ENCODE data around the gene ACAP2. TPM values are rescaled to one million over a fixed set of nuclear protein-coding genes. Genes with fewer than 3 reads are reported as not detected.

The ACAP2 gene
- total and polyA plus RNA-seq, 2 experiments from 2014 or later = 27.0 to 47.4 TPM

GRCh38 chr3:195388380-195388779, 54.4 kb downstream of the ACAP2 start:
- H3K79me2 ChIP-seq = peaks cover 20% of the 10 kb centered on the region
- H3K27ac ChIP-seq = no peak overlapping the region
- no peaks in the 10 kb centered on the region for H3K9me3 ChIP-seq (ENCODE audit: low read depth)
- H3K4me3 ChIP-seq = no peak overlapping the region
- no peaks in the 10 kb centered on the region for H3K4me1 ChIP-seq (ENCODE audit: insufficient read depth)
- WGBS (ENCODE audit: low lambda C conversion rate, missing lambda C conversion rate) = 69% methylated on average over 2 of the region's 2 CpGs
- no peaks in the 10 kb centered on the region for H3K27me3 ChIP-seq
- peak; percentile 26 for DNase-seq (ENCODE audit: low spot score)
- no peaks in the 10 kb centered on the region for H3K9me2 ChIP-seq (replicated peaks; ENCODE audit: insufficient read depth)
- no peak overlapping the region for H3K4me2 ChIP-seq
- TF ChIP-seq CTCF (IDR thresholded peaks at IDR 0.05; ENCODE audit: poor library complexity) = no peak
- TF ChIP-seq EZH2 (IDR thresholded peaks at IDR 0.05; ENCODE audit: borderline replicate concordance) = no peak
- TF ChIP-seq EZH2phosphoT487 (IDR thresholded peaks at IDR 0.05; ENCODE audit: low read depth, severe bottlenecking, unreplicated experiment) = no peak
- H2AFZ ChIP-seq = no peak overlapping the region
- H4K20me1 ChIP-seq (ENCODE audit: insufficient read depth, poor library complexity, severe bottlenecking) = no peaks in the 10 kb centered on the region
- H3K36me3 ChIP-seq (replicated peaks; ENCODE audit: insufficient read depth, low read depth) = no peaks in the 10 kb centered on the region

GRCh38 chr3:195386739-195387138, 56.1 kb downstream of the ACAP2 start:
- H3K36me3 ChIP-seq (replicated peaks; ENCODE audit: insufficient read depth, low read depth) = no peaks in the 10 kb centered on the region
- peaks cover 7% of the 10 kb centered on the region for H3K79me2 ChIP-seq
- H3K4me3 ChIP-seq = no peak overlapping the region
- H4K20me1 ChIP-seq (ENCODE audit: insufficient read depth, poor library complexity, severe bottlenecking) = no peaks in the 10 kb centered on the region
- no peak overlapping the region for H3K4me2 ChIP-seq
- TF ChIP-seq EZH2 (IDR thresholded peaks at IDR 0.05; ENCODE audit: borderline replicate concordance) (no peak), EZH2phosphoT487 (IDR thresholded peaks at IDR 0.05; ENCODE audit: low read depth, severe bottlenecking, unreplicated experiment) (no peak), CTCF (IDR thresholded peaks at IDR 0.05; ENCODE audit: poor library complexity) (no peak)
- H3K4me1 ChIP-seq (ENCODE audit: insufficient read depth) = no peaks in the 10 kb centered on the region
- H3K27me3 ChIP-seq = no peaks in the 10 kb centered on the region
- WGBS (ENCODE audit: low lambda C conversion rate, missing lambda C conversion rate) = 93% methylated on average over 3 of the region's 3 CpGs
- no peak for DNase-seq (ENCODE audit: low spot score)
- no peak overlapping the region for H2AFZ ChIP-seq
- H3K27ac ChIP-seq = no peak overlapping the region
- H3K9me2 ChIP-seq (replicated peaks; ENCODE audit: insufficient read depth) = no peaks in the 10 kb centered on the region
- H3K9me3 ChIP-seq (ENCODE audit: low read depth) = no peaks in the 10 kb centered on the region

DNA sequence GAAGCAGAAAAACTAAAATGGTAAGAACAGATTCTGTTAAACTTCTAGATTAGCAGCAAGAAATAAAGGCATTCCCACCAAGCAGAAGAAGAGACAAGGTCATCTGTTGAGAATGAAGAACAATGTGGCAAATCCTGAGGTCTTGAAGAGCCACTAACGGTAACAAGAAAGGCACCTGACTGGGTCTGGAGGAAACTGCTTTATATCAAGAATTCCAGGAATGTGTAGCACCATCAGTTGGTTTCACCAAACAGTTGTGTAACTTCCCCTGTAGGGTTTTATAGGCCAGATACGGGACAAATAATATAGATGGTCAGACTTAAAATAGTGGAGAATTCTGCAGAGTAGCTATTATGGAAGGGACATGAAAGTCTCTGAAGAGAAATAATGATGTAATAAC, 57.3 kb downstream of the ACAP2 start:
- H3K27me3 ChIP-seq = no peaks in the 10 kb centered on the region
- no peak overlapping the region for H2AFZ ChIP-seq
- no peak overlapping the region for H3K4me2 ChIP-seq
- WGBS (ENCODE audit: low lambda C conversion rate, missing lambda C conversion rate) = 44% methylated on average over 2 of the region's 2 CpGs
- DNase-seq (ENCODE audit: low spot score) = no peak
- no peak overlapping the region for H3K4me3 ChIP-seq
- H3K9me3 ChIP-seq (ENCODE audit: low read depth) = no peaks in the 10 kb centered on the region
- H4K20me1 ChIP-seq (ENCODE audit: insufficient read depth, poor library complexity, severe bottlenecking) = no peaks in the 10 kb centered on the region
- peaks cover 5% of the 10 kb centered on the region for H3K79me2 ChIP-seq
- H3K36me3 ChIP-seq (replicated peaks; ENCODE audit: insufficient read depth, low read depth) = no peaks in the 10 kb centered on the region
- H3K9me2 ChIP-seq (replicated peaks; ENCODE audit: insufficient read depth) = no peaks in the 10 kb centered on the region
- no peak overlapping the region for H3K27ac ChIP-seq
- no peaks in the 10 kb centered on the region for H3K4me1 ChIP-seq (ENCODE audit: insufficient read depth)
- TF ChIP-seq EZH2 (IDR thresholded peaks at IDR 0.05; ENCODE audit: borderline replicate concordance) = no peak
- no peak for TF ChIP-seq CTCF (IDR thresholded peaks at IDR 0.05; ENCODE audit: poor library complexity)
- TF ChIP-seq EZH2phosphoT487 (IDR thresholded peaks at IDR 0.05; ENCODE audit: low read depth, severe bottlenecking, unreplicated experiment) = no peak

DNA sequence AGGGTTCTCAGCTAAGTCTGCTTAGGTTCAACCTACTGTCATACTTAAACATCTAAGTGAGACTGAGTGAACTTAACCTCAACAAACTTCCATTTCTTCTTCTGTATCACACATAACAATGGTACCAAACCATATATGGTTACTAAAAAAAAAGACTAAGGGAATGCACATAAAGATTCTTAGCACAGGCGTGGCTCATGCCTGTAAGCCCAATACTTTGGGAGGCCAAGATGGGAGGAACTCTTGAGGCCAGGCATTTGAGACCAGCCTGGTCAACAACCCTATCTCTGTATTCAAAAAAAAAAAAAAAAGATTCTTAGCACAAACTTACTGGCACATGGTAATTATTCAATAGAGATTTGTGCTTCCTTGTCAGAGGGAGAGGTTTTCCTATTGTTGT, 57.9 kb downstream of the ACAP2 start:
- no peak for DNase-seq (ENCODE audit: low spot score)
- no peaks in the 10 kb centered on the region for H4K20me1 ChIP-seq (ENCODE audit: insufficient read depth, poor library complexity, severe bottlenecking)
- H3K27me3 ChIP-seq = no peaks in the 10 kb centered on the region
- no peak for TF ChIP-seq EZH2 (IDR thresholded peaks at IDR 0.05; ENCODE audit: borderline replicate concordance)
- TF ChIP-seq CTCF (IDR thresholded peaks at IDR 0.05; ENCODE audit: poor library complexity) = no peak
- TF ChIP-seq EZH2phosphoT487 (IDR thresholded peaks at IDR 0.05; ENCODE audit: low read depth, severe bottlenecking, unreplicated experiment) = no peak
- no peaks in the 10 kb centered on the region for H3K9me2 ChIP-seq (replicated peaks; ENCODE audit: insufficient read depth)
- H3K9me3 ChIP-seq (ENCODE audit: low read depth) = no peaks in the 10 kb centered on the region
- H3K79me2 ChIP-seq = peaks cover 5% of the 10 kb centered on the region
- no peak overlapping the region for H3K4me2 ChIP-seq
- no peak overlapping the region for H2AFZ ChIP-seq
- H3K4me3 ChIP-seq = no peak overlapping the region
- H3K4me1 ChIP-seq (ENCODE audit: insufficient read depth) = no peaks in the 10 kb centered on the region
- WGBS (ENCODE audit: low lambda C conversion rate, missing lambda C conversion rate) = 86% methylated on average over 1 of the region's 1 CpG
- H3K36me3 ChIP-seq (replicated peaks; ENCODE audit: insufficient read depth, low read depth) = no peaks in the 10 kb centered on the region
- H3K27ac ChIP-seq = no peak overlapping the region

Measured in hepatocyte (in vitro differentiated cells).